ELF-1 (cell line): ENCODE data around the gene FKTN.

ENCODE experiments used
- DNase-seq: peaks from one replicate; pipeline ENCODE4 v3.0.0-alpha.2; 2016; ENCODE audit warnings: low read depth, low spot score

FKTN gene

DNA sequence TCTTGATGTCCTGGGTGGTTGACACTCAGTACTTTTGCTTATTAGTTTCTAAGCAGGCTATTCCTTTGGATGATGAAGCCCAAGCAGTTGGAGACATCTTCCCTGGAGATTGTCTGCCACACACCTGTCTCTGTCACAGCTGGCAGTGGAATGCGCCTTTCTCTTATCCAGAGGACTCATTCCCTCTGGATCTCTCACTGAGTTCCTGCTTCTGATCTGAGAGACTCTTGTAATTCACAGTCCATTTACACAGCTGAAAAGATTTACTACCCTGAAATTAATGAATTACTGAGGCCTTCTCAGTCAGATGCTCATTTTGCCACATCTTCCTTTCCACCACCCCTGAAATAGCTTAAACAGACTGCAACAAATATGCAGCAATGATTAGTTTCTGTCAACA is 120.2 kb downstream of the FKTN start:
- DNase-seq, result no peak

DNA sequence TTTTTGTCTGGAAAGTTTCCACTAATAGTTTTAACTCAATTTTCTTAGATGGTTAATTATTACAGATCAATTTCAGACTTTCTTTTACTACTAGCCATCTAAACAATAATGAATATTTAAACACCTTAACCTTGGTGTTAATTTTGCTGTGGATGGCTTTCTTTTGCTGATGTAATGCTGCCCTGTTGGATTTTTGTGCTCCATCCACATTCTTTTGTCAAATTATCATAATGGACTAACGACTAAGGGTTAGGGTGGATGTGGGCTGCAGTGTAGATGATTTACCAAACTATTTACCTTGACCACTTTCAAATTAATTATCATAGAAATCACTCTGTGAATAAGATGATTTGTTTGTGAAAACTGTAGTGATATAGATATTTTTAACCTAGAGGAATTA is 120.8 kb downstream of the FKTN start:
- DNase-seq, result no peak

DNA sequence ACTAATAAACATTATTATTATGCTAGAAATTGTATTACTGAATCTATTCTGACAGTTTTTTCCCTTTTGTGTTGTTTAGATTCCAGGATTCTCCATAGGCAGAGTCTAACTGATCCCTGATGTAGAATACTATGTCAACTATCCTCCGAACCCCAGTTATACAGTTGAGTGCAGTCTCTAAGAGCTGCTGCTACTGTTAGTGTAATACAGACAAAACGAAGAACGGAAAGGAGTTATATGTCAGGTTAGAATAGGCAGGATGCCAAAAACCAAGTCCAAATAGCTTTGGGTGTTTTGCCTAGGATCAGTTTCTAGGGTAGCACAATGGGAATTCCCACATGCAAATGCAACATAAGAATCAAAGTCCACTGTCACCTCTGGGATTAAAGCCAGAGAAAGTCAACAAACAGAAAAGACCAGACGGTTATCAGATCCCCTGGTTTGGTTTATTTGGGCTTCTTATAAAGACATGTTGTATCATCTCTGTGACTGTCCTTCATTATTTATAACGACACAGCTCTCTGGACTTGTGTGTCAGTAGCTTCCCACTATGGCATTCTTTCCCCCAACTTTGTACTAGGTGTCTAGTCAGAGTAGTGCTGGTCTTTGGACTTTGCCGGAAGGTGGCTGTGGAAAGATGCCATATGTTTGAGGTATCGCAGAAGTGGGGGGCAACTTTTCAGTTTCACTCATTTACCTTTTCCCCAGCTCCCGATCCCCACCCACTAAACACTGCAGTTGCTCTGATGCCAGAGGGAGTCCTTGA is 121.5 kb downstream of the FKTN start:
- no peak for DNase-seq

DNA sequence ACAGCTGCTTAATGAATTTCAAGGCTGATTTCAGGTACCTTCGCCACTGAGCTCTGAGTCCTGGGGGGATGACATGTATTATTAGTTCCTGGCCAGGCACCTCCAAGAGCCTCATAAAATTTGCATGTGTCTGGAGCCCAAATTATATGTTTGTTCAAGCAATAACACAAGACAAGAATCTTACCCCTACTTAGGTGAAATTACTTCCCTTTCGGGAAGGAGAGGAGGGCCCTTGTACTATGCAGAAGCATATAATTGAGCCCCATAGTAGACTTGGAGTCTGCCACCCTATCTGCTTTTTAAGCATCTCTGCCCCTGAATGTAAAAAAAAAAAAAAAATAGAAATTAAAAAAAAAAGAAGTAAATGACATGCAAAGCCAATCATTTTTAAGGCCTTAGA is 123.4 kb downstream of the FKTN start:
- no peak for DNase-seq

DNA sequence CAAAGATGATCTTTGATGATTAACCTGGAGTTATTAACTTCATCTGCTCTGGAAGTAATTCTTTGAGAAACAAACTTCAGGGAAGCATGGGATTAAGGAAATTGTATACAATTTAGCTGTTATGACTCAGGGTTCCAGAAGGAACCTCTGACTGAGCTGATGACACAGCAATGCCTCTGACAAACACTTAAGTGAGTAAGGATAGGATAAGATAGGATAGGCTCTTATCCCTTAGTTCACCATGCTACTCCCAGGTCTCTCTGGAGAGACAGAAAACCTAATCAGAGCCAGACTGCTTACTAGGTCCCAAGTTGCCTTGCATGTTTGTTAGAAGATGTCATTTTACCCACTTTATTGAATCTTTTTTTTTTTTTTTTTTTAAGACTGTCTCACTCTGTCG is 123.8 kb downstream of the FKTN start:
- no peak for DNase-seq

DNA sequence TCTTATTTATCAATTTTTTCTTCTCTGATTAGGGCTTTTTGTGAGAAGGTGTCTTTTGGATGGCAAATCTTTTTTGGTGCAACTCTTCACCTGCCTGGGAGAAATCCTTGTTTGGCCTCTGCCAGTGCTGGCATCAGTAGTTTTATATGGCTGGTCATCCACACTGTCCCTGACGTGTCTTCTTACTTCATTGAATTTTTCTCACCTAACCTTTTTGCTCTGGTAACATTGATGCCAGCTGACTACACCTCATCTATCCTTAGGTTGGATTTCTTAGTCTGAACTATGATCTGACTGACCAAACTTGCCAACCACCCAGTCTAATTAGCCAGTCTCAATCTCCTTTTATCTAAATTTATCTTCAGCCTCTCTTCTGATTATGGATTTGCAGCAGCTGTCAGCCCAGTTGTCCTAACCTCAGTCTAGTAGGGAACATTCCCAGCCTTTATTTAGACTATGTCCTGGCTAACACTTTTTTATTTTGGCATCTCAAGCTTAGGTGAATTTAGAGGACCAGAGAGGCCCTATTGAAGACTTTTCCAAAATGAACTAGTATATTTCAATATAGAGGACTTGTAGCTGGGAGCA is 125.9 kb downstream of the FKTN start:
- no peak for DNase-seq

DNA sequence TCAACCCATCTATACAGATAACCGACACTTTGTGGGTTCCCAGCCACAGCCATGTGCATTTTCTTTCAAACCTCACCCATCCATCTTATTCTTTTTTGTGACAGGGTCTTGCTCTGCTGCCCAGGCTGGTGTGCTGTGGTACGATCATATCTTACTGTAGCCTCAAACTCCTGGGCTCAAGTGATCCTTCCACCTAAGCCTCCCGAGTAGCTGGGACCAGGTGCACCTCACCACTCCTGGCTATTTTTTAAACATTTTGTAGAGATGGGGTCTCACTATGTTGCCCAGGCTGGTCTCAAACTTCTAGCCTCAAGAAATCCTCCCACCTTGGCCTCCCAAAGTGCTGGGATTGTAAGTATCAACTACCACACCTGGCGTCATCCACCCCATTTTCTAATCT is 129.0 kb downstream of the FKTN start:
- no peak for DNase-seq
